Smooth muscle cell of the brain vasculature (primary cell): ENCODE measurements around the gene RAP1GAP.
A peak's percentile ranks its signal among the peaks of the same experiment; 100 is the strongest.

ENCODE experiments used
- DNase-seq: peaks from one replicate; pipeline ENCODE4 v3.0.0-alpha.2; 2012; ENCODE audit warnings: low read depth, low spot score

The RAP1GAP gene

GRCh38 chr1:21610027-21610426 is 59.1 kb downstream of the RAP1GAP start:
- no peak for DNase-seq

DNA sequence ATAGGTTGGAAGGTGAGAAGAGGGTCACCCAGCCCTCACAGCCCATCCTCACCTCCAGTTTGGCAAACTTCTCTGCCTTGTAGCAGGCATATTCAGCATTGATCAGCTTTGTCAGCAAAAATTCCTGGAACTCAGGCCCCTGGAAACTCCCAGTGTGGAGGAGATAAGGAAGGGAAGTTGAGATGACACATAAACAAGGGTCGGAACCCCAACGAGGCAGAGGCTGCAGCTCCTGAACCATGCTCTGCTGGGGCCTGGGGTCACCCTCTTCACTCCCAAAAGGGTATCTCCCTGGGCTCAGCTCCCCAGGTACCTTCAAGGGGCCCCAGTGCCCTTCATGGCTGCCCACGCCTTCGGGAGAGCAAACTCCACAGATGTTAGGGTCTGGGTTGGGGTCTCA is 60.4 kb downstream of the RAP1GAP start:
- no peak for DNase-seq

DNA sequence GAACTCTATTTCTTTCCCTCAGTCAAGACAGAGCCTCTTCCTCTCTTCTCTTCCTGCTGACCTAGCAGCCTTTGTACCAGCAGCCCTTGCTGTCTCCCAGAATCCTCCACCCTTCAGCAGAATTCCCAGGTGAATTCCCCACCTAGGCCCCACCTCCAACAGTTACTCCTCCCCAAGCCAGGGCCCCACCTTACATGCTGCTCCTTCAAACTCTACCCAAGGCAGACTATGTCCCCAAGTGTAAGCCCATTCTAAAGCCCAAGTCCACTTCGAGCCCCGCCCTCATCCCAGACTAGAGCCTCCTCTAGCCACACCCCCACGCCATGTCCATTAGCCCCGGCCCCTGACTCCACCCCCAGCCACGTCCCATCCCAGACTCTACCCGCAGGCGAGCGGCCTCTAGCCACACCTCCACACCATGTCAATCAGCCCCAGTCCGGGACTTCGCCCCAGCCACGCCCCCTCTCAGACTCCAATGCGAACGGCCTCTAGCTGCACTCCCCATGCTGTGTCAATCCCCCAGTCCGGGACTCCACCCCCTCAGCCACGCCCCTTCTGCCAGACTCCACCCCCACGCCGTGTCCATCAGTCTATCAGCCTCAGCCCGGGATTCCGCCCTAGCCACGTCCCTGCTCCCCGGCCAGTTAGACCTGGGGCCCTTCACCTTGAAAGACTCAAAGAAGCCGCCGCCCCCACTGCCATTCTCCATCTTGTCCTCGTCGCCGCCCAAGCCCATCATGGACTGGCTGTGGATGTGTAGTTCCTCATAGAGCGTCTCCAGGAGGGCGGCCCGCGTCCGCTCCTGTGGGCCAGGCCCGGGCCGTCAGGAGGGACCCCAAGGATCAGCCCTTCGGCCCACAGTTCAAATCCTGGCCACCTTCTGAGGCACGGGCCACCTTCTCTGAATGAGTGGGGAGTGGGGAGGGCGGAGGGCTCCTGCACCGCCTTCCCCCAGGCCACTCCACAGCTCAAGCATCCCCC is 61.3 kb downstream of the RAP1GAP start:
- peak; percentile 51 for DNase-seq

- no peak for DNase-seq
Observed at GRCh38 chr1:21605964-21606705, 63.0 kb downstream of the RAP1GAP start.

DNA sequence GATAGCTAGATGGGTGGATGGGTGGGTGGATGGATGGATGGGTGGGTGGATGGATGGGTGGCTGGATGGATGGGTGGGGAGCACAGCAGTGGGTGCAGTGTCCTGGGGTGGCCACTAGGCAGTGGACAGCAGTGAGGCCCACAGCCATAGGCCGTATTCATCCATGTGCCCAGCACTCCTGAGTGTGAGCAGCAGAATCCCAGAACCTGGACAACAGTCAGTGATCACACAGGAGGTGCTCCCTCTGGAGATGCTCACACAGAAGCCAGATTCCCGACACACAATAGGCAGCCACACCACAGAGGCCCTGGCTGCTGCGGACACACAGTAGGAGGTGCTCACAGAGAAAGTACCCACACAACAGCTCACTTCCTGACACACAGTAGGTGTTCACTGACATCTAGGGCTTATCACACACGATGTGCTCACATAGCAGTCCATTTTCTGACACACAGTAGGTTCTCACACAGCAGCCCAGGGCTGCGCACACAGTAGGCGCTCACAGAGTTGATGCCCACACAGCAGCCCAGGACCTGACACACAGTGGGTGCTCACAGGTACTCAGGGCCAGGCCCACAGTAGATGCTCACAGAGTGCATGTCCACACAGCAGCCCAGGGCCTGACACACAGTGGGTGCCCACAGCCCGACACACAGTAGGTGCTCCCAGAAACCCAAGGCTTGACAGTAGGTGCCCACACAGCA is 64.0 kb downstream of the RAP1GAP start:
- no peak for DNase-seq

GRCh38 chr1:21604208-21604957 is 64.8 kb downstream of the RAP1GAP start:
- DNase-seq: no peak

GRCh38 chr1:21603177-21604138 is 65.7 kb downstream of the RAP1GAP start:
- no peak for DNase-seq

DNA sequence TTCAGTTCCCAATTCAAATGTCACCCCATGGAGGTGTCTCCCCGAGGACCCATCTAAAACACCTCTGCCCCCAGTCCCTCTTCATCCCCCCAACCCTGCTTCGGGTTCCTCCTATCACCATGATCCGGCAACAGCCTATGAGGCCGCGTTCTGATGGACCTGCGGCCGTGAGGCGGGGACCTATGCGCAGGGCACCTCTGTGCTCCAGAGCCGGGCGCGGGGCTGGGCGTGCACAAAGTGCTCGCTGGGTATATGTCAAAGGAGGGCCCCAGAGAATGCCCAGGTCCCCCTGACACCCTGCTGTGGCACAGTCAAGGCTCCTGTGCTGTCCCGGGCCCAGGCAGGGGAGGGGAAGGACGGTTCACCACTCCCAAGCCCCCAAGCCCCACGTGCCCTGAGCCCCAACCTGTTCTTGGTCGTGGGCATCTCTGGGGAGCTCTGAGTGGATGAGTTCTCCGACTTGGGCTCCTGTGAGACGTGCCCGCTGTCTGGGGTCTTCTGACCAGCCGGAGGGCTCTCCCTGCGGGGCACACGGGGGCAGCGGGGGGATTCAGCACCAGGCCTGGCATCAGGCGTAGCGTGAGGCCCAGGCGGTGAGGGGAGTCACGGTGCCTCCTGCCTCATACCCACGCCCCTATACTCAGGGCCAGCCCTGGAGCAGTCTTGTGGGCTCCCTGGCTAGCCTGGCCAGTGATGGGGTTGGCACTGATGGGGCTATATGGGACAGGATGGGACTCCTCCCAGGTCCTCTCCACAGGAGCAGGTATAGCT is 67.7 kb downstream of the RAP1GAP start:
- no peak for DNase-seq

DNA sequence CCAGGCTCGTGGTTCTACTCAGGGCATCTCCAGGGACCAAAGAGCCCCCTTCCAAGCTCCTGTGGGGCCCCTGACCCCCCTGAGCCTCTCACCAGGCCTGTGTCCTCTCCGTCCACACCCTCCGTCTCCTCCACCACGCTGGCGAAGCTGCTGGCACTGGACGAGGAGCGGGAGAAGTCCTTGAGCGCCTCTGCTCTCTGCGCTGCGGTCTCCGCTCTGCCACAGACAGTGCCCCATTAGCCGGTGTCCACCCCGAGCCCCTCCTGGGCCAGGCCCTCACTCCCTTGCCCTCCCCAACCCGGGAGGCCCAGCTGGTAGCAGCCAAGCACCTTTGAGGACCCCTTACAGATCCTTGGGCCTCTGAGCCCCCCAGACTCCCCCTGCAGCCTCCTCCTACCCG is 69.8 kb downstream of the RAP1GAP start:
- no peak for DNase-seq

- DNase-seq: no peak
Observed at GRCh38 chr1:21598904-21599303, 70.3 kb downstream of the RAP1GAP start.

DNA sequence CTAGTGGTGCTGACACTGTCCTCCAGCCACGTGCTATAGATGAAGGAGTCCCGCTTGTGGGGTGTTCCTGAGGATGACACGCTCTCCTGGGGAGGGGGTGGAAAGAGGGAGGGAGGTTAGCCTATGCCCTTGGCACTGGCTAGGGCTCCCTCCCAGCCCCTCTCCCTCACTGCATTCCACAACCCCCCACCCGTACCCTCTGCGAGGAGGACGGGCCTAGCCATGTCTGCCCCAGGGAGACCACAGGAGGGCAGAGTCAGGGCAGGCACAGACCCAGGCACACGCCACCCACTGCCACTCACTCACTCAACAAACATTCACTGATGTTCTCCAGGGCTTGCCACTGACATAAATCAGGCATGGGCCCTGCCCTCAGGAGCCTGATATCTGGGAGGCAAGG is 70.7 kb downstream of the RAP1GAP start:
- DNase-seq: no peak

DNA sequence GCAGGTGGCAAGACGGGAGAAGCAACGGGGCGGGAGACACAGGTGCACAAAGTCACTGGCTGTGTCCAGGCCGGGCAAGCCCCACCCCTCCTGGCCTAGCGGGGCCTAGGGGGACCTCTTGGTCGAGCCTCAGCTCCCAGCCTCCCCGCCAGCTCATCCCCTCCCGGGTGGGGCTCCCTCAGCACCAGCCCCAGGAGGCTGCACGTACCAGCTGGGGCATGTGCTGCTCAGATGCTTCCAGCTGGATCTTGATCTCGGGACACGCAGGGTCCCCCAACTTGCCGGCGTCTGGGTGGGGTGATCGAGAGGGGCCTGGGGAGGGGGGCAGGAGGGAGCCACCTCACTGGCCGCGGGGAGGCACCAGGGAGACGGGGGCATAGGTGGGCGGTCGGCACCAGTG is 71.4 kb downstream of the RAP1GAP start:
- no peak for DNase-seq

DNA sequence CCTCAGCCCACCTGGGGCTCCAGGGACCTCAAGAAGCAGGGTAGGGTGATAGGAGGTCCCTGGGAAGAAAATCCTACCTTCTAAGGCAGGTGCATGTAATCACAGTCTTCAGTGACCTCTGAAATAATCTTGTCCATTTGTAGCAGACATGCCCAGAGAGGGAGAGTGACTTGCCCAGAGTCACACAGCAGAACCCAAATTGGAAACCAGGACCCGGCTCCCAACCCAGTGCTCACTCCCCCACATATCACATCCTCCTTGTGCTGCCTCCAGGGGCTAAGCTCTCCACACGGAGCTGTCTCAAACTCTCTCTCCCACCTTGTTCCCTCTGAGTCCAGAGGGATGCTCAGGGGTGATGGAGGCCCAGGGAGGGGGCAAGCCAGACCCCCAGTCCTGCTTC is 72.5 kb downstream of the RAP1GAP start:
- no peak for DNase-seq

GRCh38 chr1:21596174-21596573 is 73.0 kb downstream of the RAP1GAP start:
- no peak for DNase-seq

DNA sequence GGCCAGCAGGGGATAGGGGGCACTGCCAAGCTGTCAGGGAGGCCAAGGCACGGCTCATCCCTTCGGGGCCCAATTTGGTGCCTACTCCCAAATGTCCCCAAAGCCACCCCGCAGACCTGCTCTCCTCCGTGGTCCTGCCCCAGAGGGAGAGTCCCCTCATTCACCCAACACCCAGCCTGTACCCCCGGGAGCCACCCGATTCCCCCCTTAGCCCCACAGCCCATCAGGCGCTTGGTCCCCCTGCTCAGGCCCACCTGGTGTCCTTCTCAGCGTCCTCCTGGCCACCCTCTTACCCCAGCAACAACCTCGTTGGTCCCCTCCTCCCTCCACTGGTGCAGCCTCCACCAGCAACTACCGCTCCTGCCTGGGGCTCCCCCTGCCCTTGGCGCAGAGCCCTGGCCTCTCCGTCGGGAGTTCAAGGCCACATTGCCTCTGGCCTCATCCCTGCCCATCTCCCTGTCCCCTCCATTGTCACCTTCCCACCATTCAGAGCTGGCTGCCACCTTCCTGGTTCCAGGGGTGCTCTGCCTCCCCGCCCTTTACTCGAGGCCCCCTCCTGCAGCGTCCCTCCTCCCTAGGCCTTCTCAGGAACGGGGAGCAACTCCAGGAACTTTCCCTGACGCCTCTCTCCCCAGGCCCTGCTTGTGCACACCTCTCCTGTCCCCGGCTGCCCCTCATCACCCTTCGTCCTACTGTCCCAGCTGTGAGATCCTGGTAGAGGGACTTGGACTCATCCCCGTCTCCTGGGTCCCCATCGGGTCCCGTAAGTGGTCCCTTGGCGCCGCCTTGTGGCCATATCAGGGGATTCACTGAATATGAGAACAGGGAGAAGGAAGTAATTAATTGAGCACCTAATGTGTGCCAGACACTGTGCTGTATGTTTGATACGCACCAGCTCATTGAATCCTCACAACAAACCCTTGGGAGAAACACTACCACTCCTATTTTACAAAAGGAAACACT is 73.9 kb downstream of the RAP1GAP start:
- DNase-seq: peak; percentile 28

- DNase-seq: no peak
Observed at GRCh38 chr1:21594501-21594900, 74.7 kb downstream of the RAP1GAP start.

DNA sequence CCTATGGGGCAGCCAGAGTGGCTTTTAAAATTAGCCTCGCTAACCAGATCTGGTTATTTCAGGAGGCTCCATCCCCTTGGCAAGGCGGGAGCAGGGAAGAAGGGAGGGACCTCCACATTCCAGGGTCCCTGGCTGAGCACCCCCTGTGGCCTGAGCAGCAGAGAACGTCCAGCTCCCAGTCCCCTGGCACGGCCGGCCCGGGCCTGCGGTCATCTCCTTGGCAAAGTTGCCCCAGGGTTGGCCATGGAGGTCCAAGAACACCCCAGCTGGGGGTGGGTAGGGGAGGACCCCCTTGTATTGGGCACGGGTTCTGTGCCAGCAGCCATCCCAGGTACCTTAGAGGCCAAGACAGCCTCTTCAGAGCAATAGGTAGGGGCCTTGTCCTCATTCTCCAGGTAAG is 75.9 kb downstream of the RAP1GAP start:
- DNase-seq: no peak
